Stimulated activated CD8-positive, alpha-beta memory T cell treated with anti-CD3 and anti-CD28 coated beads, Interleukin-4, amount 100 ng/mL, for 1 hour (primary cell): Measurements from ENCODE around the gene FAM114A1.
"Not testable (repeated sequence)": the region's sequence is repeated elsewhere in the genome, so short reads cannot be mapped to it uniquely, and the experiment has no call there.

Source experiments
- DNase-seq, 2 donors: peaks; one replicate each; pipeline ENCODE4 v3.0.0-alpha.2; 2020; ENCODE audit warnings: low read depth in 2 of 2, low spot score in 1 of 2

Gene FAM114A1

DNA sequence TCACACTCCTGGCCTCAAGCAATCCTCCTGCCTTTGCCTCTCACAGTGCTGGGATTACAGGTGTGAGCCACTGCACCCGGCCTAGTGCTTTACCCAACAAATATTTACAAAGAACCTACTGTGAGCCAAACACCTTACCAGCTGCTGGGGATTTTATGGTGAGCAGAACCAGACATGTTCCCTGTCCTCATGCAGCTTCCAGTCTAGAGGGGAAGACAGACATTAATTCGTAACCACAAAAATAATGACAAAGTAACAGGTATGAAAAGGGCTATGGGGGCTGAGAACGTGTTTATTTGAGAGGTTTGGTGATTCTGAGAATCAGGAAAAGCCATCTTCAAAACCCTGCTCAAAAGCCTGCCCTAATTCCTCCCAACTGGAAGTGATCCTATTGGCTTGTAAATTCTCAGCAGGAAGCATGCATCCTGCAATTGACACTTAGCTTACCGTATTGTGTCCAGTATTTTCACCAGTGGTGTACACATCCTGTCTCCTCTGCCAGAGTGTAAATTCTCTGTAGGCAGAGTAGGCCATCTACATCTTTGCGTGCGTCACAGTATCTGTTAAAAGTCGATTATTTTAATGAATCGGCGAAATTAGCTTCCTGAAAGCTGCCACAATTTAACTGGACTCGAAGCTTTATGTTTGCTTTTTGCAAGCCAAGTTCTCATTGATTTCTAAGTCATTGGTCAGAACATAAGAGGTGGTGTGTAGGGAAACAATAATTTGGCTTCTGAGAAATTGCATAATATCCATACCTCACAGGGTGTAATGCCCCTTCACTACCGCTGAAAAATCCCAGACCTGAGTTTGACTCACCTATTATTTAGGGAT is 97.6 kb downstream of the FAM114A1 start:
- no peak for DNase-seq

- DNase-seq, result no peak
Measured at GRCh38 chr4:38965866-38966265, 98.3 kb downstream of the FAM114A1 start.

GRCh38 chr4:38967260-38968095 is 99.9 kb downstream of the FAM114A1 start:
- DNase-seq, result no peak

- DNase-seq, result no peak
Measured at GRCh38 chr4:38968668-38969067, 101.1 kb downstream of the FAM114A1 start.

- no peak for DNase-seq
Measured at GRCh38 chr4:38976308-38976707, 108.7 kb downstream of the FAM114A1 start.

GRCh38 chr4:38979081-38979480 is 111.5 kb downstream of the FAM114A1 start:
- no peak for DNase-seq

- DNase-seq, result no peak
Measured at GRCh38 chr4:38979511-38980230, 112.1 kb downstream of the FAM114A1 start.

DNA sequence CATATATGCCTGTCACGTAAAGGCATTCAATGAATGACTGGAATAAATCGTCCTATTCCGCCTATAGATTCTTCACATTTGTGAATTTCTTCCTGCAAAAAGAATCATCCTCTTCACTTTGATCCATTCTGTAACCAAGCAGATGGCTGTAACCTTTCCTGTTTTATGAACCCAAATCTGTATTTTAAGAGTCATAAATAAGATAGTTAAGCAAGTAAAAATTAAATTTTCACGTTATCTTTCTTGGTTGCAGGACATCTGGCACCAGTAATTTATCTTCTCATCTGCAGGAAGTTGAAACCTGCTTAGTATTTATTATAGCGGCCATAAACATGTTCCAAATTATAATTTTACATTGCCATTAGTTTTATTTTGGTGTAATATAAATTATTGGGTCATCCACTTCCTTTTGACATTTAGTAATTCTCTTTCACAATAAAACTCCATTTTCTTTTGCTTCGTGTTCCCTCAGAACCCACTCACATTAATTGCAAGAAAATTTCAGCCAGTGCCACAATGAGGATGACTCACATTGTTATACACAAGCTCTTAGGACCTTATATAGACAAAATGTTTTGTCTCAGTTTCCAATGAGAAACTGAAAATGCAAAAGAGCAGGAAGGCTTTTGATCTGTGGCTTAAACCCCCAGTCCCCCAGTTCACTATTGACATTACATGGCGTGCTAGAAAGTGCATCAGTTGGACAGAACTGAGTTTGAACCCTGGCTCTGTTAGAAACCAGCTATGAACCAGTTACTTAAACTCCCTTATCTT is 113.5 kb downstream of the FAM114A1 start:
- no peak for DNase-seq

DNA sequence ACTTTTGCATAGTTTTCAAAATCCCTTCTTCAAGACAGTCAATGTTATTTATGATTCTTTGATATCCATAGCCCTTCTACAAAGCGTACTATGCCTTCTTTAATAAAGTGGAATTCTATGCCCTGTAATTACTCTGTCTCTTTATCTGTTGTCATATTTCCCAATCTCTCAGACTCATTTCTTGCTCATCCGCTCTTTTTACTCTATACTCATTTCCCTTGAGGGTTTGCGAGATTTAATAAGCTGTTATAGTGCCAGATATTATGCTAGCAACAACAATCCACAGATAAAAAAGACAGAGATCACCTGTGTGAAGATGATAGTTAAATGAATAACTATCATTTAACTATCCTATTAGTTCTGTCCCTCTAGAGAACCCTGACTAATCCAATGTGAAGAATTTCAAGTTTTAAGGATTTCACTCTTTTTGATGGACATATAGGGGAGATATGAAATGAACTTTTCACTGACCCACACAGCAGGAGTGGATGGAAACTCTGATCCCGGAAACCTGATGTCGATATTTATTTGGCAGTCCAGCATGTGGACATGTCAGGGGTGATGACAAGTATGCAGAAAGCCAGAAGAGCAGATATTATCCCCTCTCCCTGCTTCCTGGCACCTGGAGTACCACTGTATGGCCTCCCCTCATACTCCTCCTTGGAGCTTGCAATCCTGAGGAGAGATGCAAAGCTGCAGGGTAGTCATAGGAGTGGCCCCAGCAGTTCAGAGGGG is 114.9 kb downstream of the FAM114A1 start:
- no peak for DNase-seq

GRCh38 chr4:38983291-38983690 is 115.7 kb downstream of the FAM114A1 start:
- DNase-seq, result no peak

DNA sequence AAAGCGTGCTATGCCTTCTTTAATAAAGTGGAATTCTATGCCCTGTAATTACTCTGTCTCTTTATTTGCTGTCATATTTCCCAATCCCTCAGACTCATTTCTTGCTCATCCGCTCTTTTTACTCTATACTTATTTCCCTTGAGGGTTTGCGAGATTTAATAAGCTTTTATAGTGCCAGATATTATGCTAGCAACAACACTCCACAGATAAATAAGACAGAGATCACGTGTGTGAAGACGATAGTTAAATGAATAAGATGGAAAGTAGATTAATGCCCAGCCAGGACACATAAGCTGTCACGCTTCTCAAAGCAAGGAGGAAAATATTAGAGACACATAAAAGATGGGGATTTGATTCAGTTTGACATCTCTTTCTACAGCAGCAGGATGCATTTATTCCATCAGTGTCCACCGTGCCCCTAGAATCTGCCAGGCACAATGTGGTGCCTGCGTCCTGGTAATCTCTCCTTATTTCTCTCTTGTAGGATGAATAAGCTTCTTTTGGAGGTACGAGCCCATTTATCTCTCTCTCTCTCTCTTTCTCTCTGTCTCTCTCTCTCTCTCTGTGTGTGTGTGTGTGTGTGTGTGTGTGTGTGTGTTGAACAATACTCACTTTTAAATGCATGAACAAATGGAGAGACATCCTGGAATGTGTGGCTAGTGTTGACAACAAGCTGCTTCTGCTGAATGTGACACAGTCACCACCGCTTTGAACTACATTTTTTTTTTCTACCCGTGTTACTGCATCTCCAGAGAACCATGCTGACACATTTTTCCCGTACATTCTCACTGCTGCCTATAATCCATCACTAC is 116.4 kb downstream of the FAM114A1 start:
- DNase-seq, result no peak

- DNase-seq, result no peak
Measured at GRCh38 chr4:38985410-38986100, 117.9 kb downstream of the FAM114A1 start.

GRCh38 chr4:38987491-38987890 is 119.9 kb downstream of the FAM114A1 start:
- DNase-seq, result no peak

- DNase-seq, result not testable (repeated sequence)
Measured at GRCh38 chr4:38988353-38988752, 120.7 kb downstream of the FAM114A1 start.

DNA sequence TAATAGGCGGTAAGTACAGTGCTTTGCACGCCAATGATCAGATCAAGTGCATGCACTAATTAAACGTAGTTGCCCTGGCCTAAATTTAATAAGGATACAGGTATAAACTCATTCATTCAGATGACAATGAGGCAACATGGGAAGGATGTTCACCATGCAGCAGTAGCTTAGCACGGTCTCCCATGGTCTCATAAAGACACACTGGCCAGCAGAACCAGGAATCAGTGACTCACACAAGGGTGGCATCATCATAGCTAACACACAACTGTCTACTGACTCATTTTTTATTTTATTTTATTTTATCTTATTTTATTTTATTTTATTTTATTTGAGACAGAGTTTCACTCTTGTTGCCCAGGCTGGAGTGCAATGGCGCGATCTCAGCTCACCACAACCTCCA is 121.9 kb downstream of the FAM114A1 start:
- DNase-seq, result no peak

DNA sequence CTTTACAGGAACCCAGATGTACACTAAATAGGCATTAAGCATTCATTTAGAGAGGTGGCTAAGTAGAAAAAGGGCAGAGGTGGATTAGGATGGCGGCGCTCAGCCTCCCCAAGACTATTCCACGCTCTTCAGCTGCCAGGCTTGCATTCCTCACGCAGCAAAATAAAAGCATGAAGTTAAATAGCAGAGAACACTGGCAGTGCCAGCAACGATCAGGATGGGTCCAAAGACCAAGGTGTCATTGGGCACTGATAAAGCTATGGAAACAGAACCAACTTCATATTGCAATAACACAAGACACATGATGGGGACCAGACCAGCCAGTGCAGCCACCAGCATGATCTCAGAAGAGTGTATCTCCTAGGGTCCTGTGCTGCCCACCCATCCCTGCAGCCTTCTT is 122.6 kb downstream of the FAM114A1 start:
- no peak for DNase-seq

DNA sequence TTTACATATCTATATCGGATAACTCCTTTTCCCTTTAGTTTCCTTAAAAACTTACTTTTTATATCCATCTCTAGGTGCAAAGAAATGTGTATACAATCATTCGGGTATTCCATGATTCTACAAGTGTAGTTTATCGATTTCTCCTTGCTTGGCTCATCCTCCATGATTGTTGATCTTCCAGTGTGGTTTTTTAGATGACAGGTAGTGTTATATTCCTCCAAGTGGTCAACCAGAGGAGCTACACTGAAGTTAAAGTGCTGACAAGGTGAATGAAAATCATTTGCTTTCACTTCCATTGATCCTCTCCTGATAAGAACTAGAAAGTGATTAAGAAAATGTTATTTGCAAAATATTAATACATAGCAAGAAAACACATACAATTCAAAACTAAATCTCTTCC is 126.1 kb downstream of the FAM114A1 start:
- no peak for DNase-seq

- no peak for DNase-seq
Measured at GRCh38 chr4:38994135-38994534, 126.5 kb downstream of the FAM114A1 start.
